ENCODE results near the gene TMEM254. TPM values are rescaled to one million over a fixed set of nuclear protein-coding genes. Genes with fewer than 3 reads are reported as not detected.
A peak's percentile ranks its signal among the peaks of the same experiment; 100 is the strongest.

TMEM254 gene
- total and polyA plus RNA-seq, 2 experiments from 2014 or later = 21.1 to 21.5 TPM

DNA sequence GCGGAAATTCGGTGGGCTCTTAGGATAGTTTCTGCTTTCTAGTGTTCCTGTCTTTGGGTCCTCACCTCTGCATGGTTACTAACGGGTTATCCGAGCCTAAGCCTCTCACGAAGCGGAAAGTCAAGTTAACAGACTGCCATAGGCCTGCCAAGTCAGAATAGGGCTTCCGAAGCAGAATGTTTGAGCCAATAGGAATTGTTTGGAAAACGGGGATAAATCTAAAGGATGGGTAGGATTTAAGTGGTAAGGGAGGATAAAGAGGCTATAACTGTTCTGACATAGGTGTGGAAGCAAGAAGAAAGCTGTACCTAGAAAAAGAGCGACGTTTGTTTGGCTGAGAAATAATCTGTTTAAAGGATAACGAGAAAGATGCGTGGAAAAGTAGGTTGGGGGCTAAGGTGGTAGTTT lies 851 bp downstream of the TMEM254 start:
- peaks cover 10% of the 10 kb centered on the region for H3K79me2 ChIP-seq (replicated peaks; ENCODE audit: insufficient read depth)
- Mint-ChIP-seq H3K27ac (peak overlapping the region; percentile 91), H3K9me3 (no peaks in the 10 kb centered on the region), H3K4me1 (peaks cover 8% of the 10 kb centered on the region; the same call in 2 of the 3 replicates), H3K27me3 (ENCODE audit: insufficient read depth, low read depth, poor library complexity) (peaks cover 7% of the 10 kb centered on the region), H3K36me3 (ENCODE audit: low read depth) (0 out of 3 replicates have a peak, but pooled peaks cover 2% of the 10 kb centered on the region), H3K4me3 (peak overlapping the region; percentile 99)
- H3K4me2 ChIP-seq = peak overlapping the region; percentile 98
- no peaks in the 10 kb centered on the region for H4K20me1 ChIP-seq (replicated peaks; ENCODE audit: insufficient read depth)
- peaks cover 3% of the 10 kb centered on the region; the same call in 1 of the 2 replicates for H3F3A ChIP-seq (replicated peaks; ENCODE audit: low read depth)
- ATAC-seq (no peak), DNase-seq (ENCODE audit: low spot score) (no peak)
- H3K27ac ChIP-seq (ENCODE audit: low read depth) = peak overlapping the region; percentile 92; the same call in 1 of the 2 replicates
- H3K27me3 ChIP-seq (ENCODE audit: insufficient read depth) = no peaks in the 10 kb centered on the region
- peak overlapping the region; percentile 96 for H3K4me3 ChIP-seq
- H3K4me1 ChIP-seq (ENCODE audit: insufficient read depth) = no peaks in the 10 kb centered on the region; the same call in 1 of the 2 replicates
- H3K36me3 ChIP-seq (ENCODE audit: insufficient read depth) = no peaks in the 10 kb centered on the region
- TF ChIP-seq, protein P1, sequence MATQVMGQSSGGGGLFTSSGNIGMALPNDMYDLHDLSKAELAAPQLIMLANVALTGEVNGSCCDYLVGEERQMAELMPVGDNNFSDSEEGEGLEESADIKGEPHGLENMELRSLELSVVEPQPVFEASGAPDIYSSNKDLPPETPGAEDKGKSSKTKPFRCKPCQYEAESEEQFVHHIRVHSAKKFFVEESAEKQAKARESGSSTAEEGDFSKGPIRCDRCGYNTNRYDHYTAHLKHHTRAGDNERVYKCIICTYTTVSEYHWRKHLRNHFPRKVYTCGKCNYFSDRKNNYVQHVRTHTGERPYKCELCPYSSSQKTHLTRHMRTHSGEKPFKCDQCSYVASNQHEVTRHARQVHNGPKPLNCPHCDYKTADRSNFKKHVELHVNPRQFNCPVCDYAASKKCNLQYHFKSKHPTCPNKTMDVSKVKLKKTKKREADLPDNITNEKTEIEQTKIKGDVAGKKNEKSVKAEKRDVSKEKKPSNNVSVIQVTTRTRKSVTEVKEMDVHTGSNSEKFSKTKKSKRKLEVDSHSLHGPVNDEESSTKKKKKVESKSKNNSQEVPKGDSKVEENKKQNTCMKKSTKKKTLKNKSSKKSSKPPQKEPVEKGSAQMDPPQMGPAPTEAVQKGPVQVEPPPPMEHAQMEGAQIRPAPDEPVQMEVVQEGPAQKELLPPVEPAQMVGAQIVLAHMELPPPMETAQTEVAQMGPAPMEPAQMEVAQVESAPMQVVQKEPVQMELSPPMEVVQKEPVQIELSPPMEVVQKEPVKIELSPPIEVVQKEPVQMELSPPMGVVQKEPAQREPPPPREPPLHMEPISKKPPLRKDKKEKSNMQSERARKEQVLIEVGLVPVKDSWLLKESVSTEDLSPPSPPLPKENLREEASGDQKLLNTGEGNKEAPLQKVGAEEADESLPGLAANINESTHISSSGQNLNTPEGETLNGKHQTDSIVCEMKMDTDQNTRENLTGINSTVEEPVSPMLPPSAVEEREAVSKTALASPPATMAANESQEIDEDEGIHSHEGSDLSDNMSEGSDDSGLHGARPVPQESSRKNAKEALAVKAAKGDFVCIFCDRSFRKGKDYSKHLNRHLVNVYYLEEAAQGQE (IDR thresholded peaks at IDR 0.05; ENCODE audit: unreplicated experiment) = no peak
- no peak for TF ChIP-seq POLR2AphosphoS5 (IDR thresholded peaks at IDR 0.05; ENCODE audit: low read depth)
- TF ChIP-seq CREB1 (CRISPR knock-in tag; IDR thresholded peaks at IDR 0.05; ENCODE audit: low read depth) = no peak
- no peak for TF ChIP-seq CTCF (conservative IDR thresholded peaks at IDR 0.05; ENCODE audit: low read depth in 2 of 2)
- H2AFZ ChIP-seq = peak overlapping the region; percentile 100
- no peaks in the 10 kb centered on the region for H3K9me2 ChIP-seq (ENCODE audit: insufficient read depth)

DNA sequence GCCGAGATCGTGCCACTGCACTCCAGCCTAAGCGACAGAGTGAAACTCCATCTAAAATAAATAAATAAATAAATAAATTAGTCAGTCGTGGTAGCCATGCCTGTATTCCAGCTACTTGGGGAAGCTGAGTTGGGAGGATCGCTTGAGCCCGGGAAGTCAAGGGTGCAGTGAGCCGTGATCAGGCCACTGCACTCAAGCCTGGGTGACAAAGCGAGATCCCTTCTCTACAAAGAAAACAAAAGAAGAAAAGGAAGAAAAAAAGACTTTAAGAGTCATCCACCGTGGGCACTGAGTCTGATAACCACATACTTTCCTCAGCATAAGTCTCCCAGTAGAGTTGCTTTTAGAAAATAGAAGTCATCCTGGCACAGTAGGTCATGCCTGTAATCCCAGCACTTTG lies 2.6 kb downstream of the TMEM254 start:
- no peak overlapping the region for H3K27ac ChIP-seq (ENCODE audit: low read depth)
- Mint-ChIP-seq H3K27ac (no peak overlapping the region), H3K4me1 (peaks cover 8% of the 10 kb centered on the region; the same call in 2 of the 3 replicates), H3K36me3 (ENCODE audit: low read depth) (no peaks in the 10 kb centered on the region), H3K4me3 (no peak overlapping the region), H3K27me3 (ENCODE audit: insufficient read depth, low read depth, poor library complexity) (peaks cover 8% of the 10 kb centered on the region), H3K9me3 (no peaks in the 10 kb centered on the region)
- no peaks in the 10 kb centered on the region for H3K36me3 ChIP-seq (ENCODE audit: insufficient read depth)
- H3F3A ChIP-seq (replicated peaks; ENCODE audit: low read depth) = peaks cover 3% of the 10 kb centered on the region; the same call in 1 of the 2 replicates
- no peaks in the 10 kb centered on the region for H4K20me1 ChIP-seq (replicated peaks; ENCODE audit: insufficient read depth)
- no peak overlapping the region for H3K4me2 ChIP-seq
- peaks cover 10% of the 10 kb centered on the region for H3K79me2 ChIP-seq (replicated peaks; ENCODE audit: insufficient read depth)
- ATAC-seq (no peak), DNase-seq (ENCODE audit: low spot score) (no peak)
- no peaks in the 10 kb centered on the region for H3K27me3 ChIP-seq (ENCODE audit: insufficient read depth)
- H3K4me3 ChIP-seq = no peak overlapping the region
- H2AFZ ChIP-seq = no peak overlapping the region
- no peaks in the 10 kb centered on the region; the same call in 1 of the 2 replicates for H3K4me1 ChIP-seq (ENCODE audit: insufficient read depth)
- H3K9me2 ChIP-seq (ENCODE audit: insufficient read depth) = no peaks in the 10 kb centered on the region
- TF ChIP-seq NANOG (IDR thresholded peaks at IDR 0.05; ENCODE audit: borderline replicate concordance) (no peak), STAT1 (IDR thresholded peaks at IDR 0.05; ENCODE audit: unreplicated experiment) (no peak), CTCF (conservative IDR thresholded peaks at IDR 0.05; ENCODE audit: low read depth in 2 of 2) (no peak)
- TF ChIP-seq, protein P1 (IDR thresholded peaks at IDR 0.05; ENCODE audit: unreplicated experiment) = no peak
